Heart right ventricle (tissue), 16 donors: ENCODE results near the gene ZIC4. TPM values are rescaled to one million over a fixed set of nuclear protein-coding genes. Genes with fewer than 3 reads are reported as not detected.

ENCODE experiments used
- ATAC-seq, 8 donors: fragments of 200-7000 bp; cut with Tn5 transposase; one replicate each; pipeline ENCODE4 v1.9.1; 2020; ENCODE audit warnings: mild to moderate bottlenecking in 8 of 8, moderate library complexity in 8 of 8, moderate number of reproducible peaks in 1 of 8
- DNase-seq, 2 donors: peaks; one replicate each; pipeline ENCODE4 v3.0.0-alpha.2; 2020
- H3K27ac ChIP-seq, 10 donors: fragments of 200-600 bp; sonication (generic) in 2 of 10; one replicate each; pipeline versions ENCODE4 v1.5.0 to v1.8.0; 2020 to 2022; ENCODE audit warnings: mild to moderate bottlenecking in 3 of 10
- H3K27me3 ChIP-seq, 7 donors: fragments of 200-600 bp; one replicate each; pipeline ENCODE4 v1.8.0; 2021 to 2022; ENCODE audit warnings: mild to moderate bottlenecking in 2 of 7
- H3K36me3 ChIP-seq, 9 donors: fragments of 200-600 bp; sonication (generic) in 1 of 9; one replicate each; pipeline versions ENCODE4 v1.5.0 to v1.8.0; 2020 to 2022; ENCODE audit warnings: mild to moderate bottlenecking in 2 of 9
- H3K4me1 ChIP-seq, 9 donors: fragments of 200-600 bp; sonication (generic) in 1 of 9; one replicate each; pipeline versions ENCODE4 v1.5.0 to v1.8.0; 2020 to 2022; ENCODE audit warnings: mild to moderate bottlenecking in 4 of 9
- H3K4me3 ChIP-seq, 10 donors: fragments of 200-600 bp; sonication (generic) in 2 of 10; one replicate each; pipeline versions ENCODE4 v1.5.0 to v1.8.0; 2020 to 2022; ENCODE audit warnings: mild to moderate bottlenecking in 7 of 10, moderate library complexity in 2 of 10
- H3K9me3 ChIP-seq, 11 donors: fragments of 200-600 bp in 10 of 11; sonication (generic) in 2 of 11; one replicate each; pipeline versions ENCODE4 v1.5.0 to v1.8.0; 2013 to 2022; ENCODE audit warnings: mild to moderate bottlenecking in 2 of 11, control low read depth in 1 of 11, moderate library complexity in 1 of 11
- CTCF ChIP-seq, 9 donors: fragments of 200-600 bp; sonication (generic) in 2 of 9; IDR thresholded peaks; one replicate each; pipeline versions ENCODE4 v1.5.0 to v1.8.0; 2021 to 2022; ENCODE audit warnings: antibody characterized with exemption in 9 of 9, mild to moderate bottlenecking in 5 of 9, moderate library complexity in 1 of 9
- WGBS, 2 donors: extraction: QIAGEN DNeasy Blood & Tissue Kit; methylation state at CpG; one replicate each; pipeline ENCODE4 v1.1.7; 2013; ENCODE audit warnings: inconsistent platforms in 1 of 2; 5-methylcytosine and 5-hydroxymethylcytosine counted together
- intact Hi-C, 10 donors: fragments of 100-400 bp; cut with DNase I; formaldehyde crosslinking; loops; one replicate each; pipeline versions ENCODE4 v1.11.1 to v1.14.2; 2022
- polyA plus RNA-seq, 2 donors: library from polyadenylated mRNA; stranded (reverse); fragments of 200-250 nt; gene quantifications; one replicate each; pipeline ENCODE4 v1.2.3, GENCODE V29; 2013
- total RNA-seq, 10 donors: library from RNA; stranded (reverse); fragmentation: NEBNext Ultra II Directional in 3 of 10; extraction: Animal tissue kit (Norgen Biotek cat#: 25700) in 3 of 10; gene quantifications; one replicate each; pipeline versions ENCODE4 v1.2.1 to v1.2.4, GENCODE V29; 2021 to 2023
- donor health status: Arrhythmogenic right ventricular cardiomyopathy.
- donor health status: ischemic (EF 13 %, LVEDD 7.1; RV severe dilation, severe dysfunction).
- donor health status: healthy with polysubstance abuse.
- donor health status: DM: no; HTN: yes; CAD: no.
- donor health status: DM: no; HTN: no; CAD: no.
- donor health status: ischemic (EF 25% LVEDD 6.9; RV normal size, moderate dysfunction).
- donor health status: ischemic (EF 25% LVEDD 5.7; RV mildly dilated, moderate dysfunction).
- donor health status: healthy.
- donor health status: DM: yes; HTN: yes; CAD: no.
- donor health status: Ischemic cardiomyopathy.
- donor health status: ischemic (EF 35%, LVEDD 5.7; RV mildly dilated, moderate dysfunction).
- donor health status: nonischemic (EF 11% LVEDD 7.7; RV severe dilation, severe dysfunction).
- donor health status: DM: yes; HTN: yes; CAD: no.
- donor health status: PGD.
- donor health status: ischemic (EF 29% LVEDD 5.4; RV normal size, mild dysfunction).
- donor health status: nonischemic (EF 23%, LVEDD 6.1; RV moderate dilation, normal function).

Gene ZIC4
- total and polyA plus RNA-seq, 12 donors, result not detected

GRCh38 chr3:147404000-147404799, 2.1 kb downstream of the ZIC4 start:
- intact Hi-C loops, result no loop called here
- H3K4me3 ChIP-seq, result no peak overlapping the region
- TF ChIP-seq CTCF (IDR thresholded peaks at IDR 0.05), result no peak
- H3K9me3 ChIP-seq, result no peaks in the 10 kb centered on the region
- WGBS, 2 donors, result 38 to 40% methylated on average over 11 of the region's 11 CpGs
- peaks cover 0 to 11% (median 3%) of the 10 kb centered on the region in 9 donors for H3K4me1 ChIP-seq
- H3K27ac ChIP-seq, result no peak overlapping the region
- ATAC-seq, result no peak
- DNase-seq, result no peak
- H3K36me3 ChIP-seq, result no peaks in the 10 kb centered on the region
- H3K27me3 ChIP-seq, result peaks cover 48 to 100% (median 100%) of the 10 kb centered on the region in 7 donors

GRCh38 chr3:147403511-147403910, 2.8 kb downstream of the ZIC4 start:
- H3K4me3 ChIP-seq, result no peak overlapping the region
- 55 to 57% methylated on average over 5 of the region's 5 CpGs for WGBS, 2 donors
- no peak for TF ChIP-seq CTCF (IDR thresholded peaks at IDR 0.05)
- H3K36me3 ChIP-seq, result no peaks in the 10 kb centered on the region
- no peak overlapping the region for H3K27ac ChIP-seq
- peaks cover 0 to 4% (median 0%) of the 10 kb centered on the region in 9 donors for H3K4me1 ChIP-seq
- ATAC-seq (no peak), DNase-seq (no peak)
- H3K9me3 ChIP-seq, result no peaks in the 10 kb centered on the region
- H3K27me3 ChIP-seq, result peaks cover 42 to 100% (median 100%) of the 10 kb centered on the region in 7 donors
- intact Hi-C loops, result no loop called here

- Histone ChIP-seq H3K27me3 (peaks cover 38 to 100% (median 100%) of the 10 kb centered on the region in 7 donors), H3K4me1 (peaks cover 0 to 9% (median 0%) of the 10 kb centered on the region in 9 donors), H3K9me3 (no peaks in the 10 kb centered on the region), H3K27ac (no peak overlapping the region), H3K36me3 (no peaks in the 10 kb centered on the region), H3K4me3 (no peak overlapping the region)
- WGBS, 2 donors, result 14 to 16% methylated on average over 5 of the region's 5 CpGs
- no peak for DNase-seq
- ATAC-seq, result no peak
- no peak for TF ChIP-seq CTCF (IDR thresholded peaks at IDR 0.05)
- intact Hi-C loops, result no loop called here
Observed at GRCh38 chr3:147402159-147402558, 4.2 kb downstream of the ZIC4 start.

GRCh38 chr3:147401421-147401820, 4.9 kb downstream of the ZIC4 start:
- Histone ChIP-seq H3K4me3 (no peak overlapping the region), H3K4me1 (peaks cover 0 to 16% (median 0%) of the 10 kb centered on the region in 9 donors), H3K9me3 (no peaks in the 10 kb centered on the region), H3K36me3 (no peaks in the 10 kb centered on the region), H3K27me3 (peaks cover 32 to 100% (median 100%) of the 10 kb centered on the region in 7 donors), H3K27ac (no peak overlapping the region)
- TF ChIP-seq CTCF (IDR thresholded peaks at IDR 0.05), result no peak
- intact Hi-C loops, result no loop called here
- WGBS, 2 donors, result 16 to 20% methylated on average over 1 of the region's 1 CpG
- DNase-seq, result no peak
- ATAC-seq, result no peak
